CD4-positive, alpha-beta T cell treated with Interleukin-6 for 4 hours (primary cell): ENCODE data around the gene DOK6.
A peak's percentile ranks its signal among the peaks of the same experiment; 100 is the strongest.
"Not testable (repeated sequence)": the region's sequence is repeated elsewhere in the genome, so short reads cannot be mapped to it uniquely, and the experiment has no call there.

ENCODE experiments used
- DNase-seq: peaks from one replicate; pipeline ENCODE4 v3.0.0-alpha.2; 2020; ENCODE audit warnings: mixed read lengths

DOK6 gene

GRCh38 chr18:69628774-69629359 lies 228.2 kb downstream of the DOK6 start:
- DNase-seq = no peak

- DNase-seq = no peak
These were observed 230.6 kb downstream of the DOK6 start for GRCh38 chr18:69631281-69631680.

- no peak for DNase-seq
These were observed 234.8 kb downstream of the DOK6 start for GRCh38 chr18:69635482-69635881.

GRCh38 chr18:69636529-69637301 lies 236.0 kb downstream of the DOK6 start:
- DNase-seq = peak; percentile 29

- no peak for DNase-seq
These were observed 237.4 kb downstream of the DOK6 start for GRCh38 chr18:69638056-69638455.

- no peak for DNase-seq
These were observed 247.0 kb downstream of the DOK6 start for GRCh38 chr18:69647702-69648101.

GRCh38 chr18:69648486-69648885 lies 247.8 kb downstream of the DOK6 start:
- no peak for DNase-seq

GRCh38 chr18:69649684-69650083 lies 249.0 kb downstream of the DOK6 start:
- no peak for DNase-seq

GRCh38 chr18:69651243-69651642 lies 250.6 kb downstream of the DOK6 start:
- DNase-seq = no peak

GRCh38 chr18:69655816-69656215 lies 255.1 kb downstream of the DOK6 start:
- no peak for DNase-seq

GRCh38 chr18:69658103-69658502 lies 257.4 kb downstream of the DOK6 start:
- no peak for DNase-seq

- DNase-seq = no peak
These were observed 258.0 kb downstream of the DOK6 start for GRCh38 chr18:69658685-69659084.

GRCh38 chr18:69659142-69659651 lies 258.5 kb downstream of the DOK6 start:
- DNase-seq = no peak

- not testable (repeated sequence) for DNase-seq
These were observed 261.4 kb downstream of the DOK6 start for GRCh38 chr18:69662090-69662489.

- DNase-seq = no peak
These were observed 263.7 kb downstream of the DOK6 start for GRCh38 chr18:69664399-69664798.

- DNase-seq = no peak
These were observed 273.7 kb downstream of the DOK6 start for GRCh38 chr18:69674292-69674877.

GRCh38 chr18:69674966-69675365 lies 274.3 kb downstream of the DOK6 start:
- no peak for DNase-seq

- DNase-seq = no peak
These were observed 276.9 kb downstream of the DOK6 start for GRCh38 chr18:69677595-69677994.

GRCh38 chr18:69680123-69680522 lies 279.4 kb downstream of the DOK6 start:
- no peak for DNase-seq

GRCh38 chr18:69683176-69683575 lies 282.5 kb downstream of the DOK6 start:
- no peak for DNase-seq

- no peak for DNase-seq
These were observed 284.1 kb downstream of the DOK6 start for GRCh38 chr18:69684789-69685188.

- DNase-seq = no peak
These were observed 286.2 kb downstream of the DOK6 start for GRCh38 chr18:69686861-69687260.

GRCh38 chr18:69689121-69689759 lies 288.6 kb downstream of the DOK6 start:
- no peak for DNase-seq
